Spleen (tissue), 11 donors: Measurements from ENCODE around the gene MAPK7. TPM values are rescaled to one million over a fixed set of nuclear protein-coding genes. Genes with fewer than 3 reads are reported as not detected.
A peak's percentile ranks its signal among the peaks of the same experiment; 100 is the strongest.

Source experiments
- DNase-seq: peaks from one replicate; pipeline ENCODE4 v3.0.0-alpha.2; 2020
- H3K27ac ChIP-seq, 8 donors: fragments of 200-600 bp; sonication (generic) in 7 of 8; 1 replicate in 4 of 8; 2 replicates in 4 of 8; pipeline versions ENCODE4 v1.5.0 to v1.8.0; 2016 to 2021; ENCODE audit warnings: inconsistent platforms in 4 of 8, mild to moderate bottlenecking in 4 of 8, moderate library complexity in 1 of 8
- H3K27me3 ChIP-seq, 7 donors: fragments of 200-600 bp; sonication (generic) in 6 of 7; replicated peaks in 1 of 7; 1 replicate in 4 of 7; 2 replicates in 3 of 7; pipeline versions ENCODE4 v1.5.0 to v1.8.0; 2016 to 2021; ENCODE audit warnings: inconsistent platforms in 3 of 7, mild to moderate bottlenecking in 1 of 7
- H3K36me3 ChIP-seq, 6 donors: fragments of 200-600 bp; sonication (generic) in 5 of 6; 1 replicate in 4 of 6; 2 replicates in 2 of 6; pipeline versions ENCODE4 v1.5.0 to v1.8.0; 2016 to 2021; ENCODE audit warnings: inconsistent platforms in 2 of 6
- H3K4me1 ChIP-seq, 6 donors: fragments of 200-600 bp; sonication (generic) in 5 of 6; 1 replicate in 3 of 6; 2 replicates in 3 of 6; pipeline versions ENCODE4 v1.5.0 to v1.8.0; 2016 to 2021; ENCODE audit warnings: inconsistent platforms in 3 of 6
- H3K4me3 ChIP-seq, 8 donors: fragments of 200-600 bp; sonication (generic) in 7 of 8; 1 replicate in 4 of 8; 2 replicates in 4 of 8; pipeline versions ENCODE4 v1.5.0 to v1.8.0; 2016 to 2021; ENCODE audit warnings: inconsistent platforms in 4 of 8, mild to moderate bottlenecking in 4 of 8, moderate library complexity in 2 of 8
- H3K9me3 ChIP-seq, 8 donors: fragments of 200-600 bp; sonication (generic) in 7 of 8; 1 replicate in 4 of 8; 2 replicates in 4 of 8; pipeline versions ENCODE4 v1.5.0 to v1.8.0; 2016 to 2021; ENCODE audit warnings: inconsistent platforms in 4 of 8
- CTCF ChIP-seq, 11 experiments: fragments of 200-600 bp in 7 of 11; fragments of 450-650 bp in 4 of 11; sonication (generic) in 4 of 11; IDR thresholded peaks in 8 of 11; conservative IDR thresholded peaks in 3 of 11; 1 replicate in 7 of 11; 2 replicates in 4 of 11; pipeline versions ENCODE4 v1.4.0 to v1.8.0; 2016 to 2021; ENCODE audit warnings: antibody characterized with exemption in 11 of 11, inconsistent platforms in 4 of 11, mild to moderate bottlenecking in 1 of 11
- POLR2A ChIP-seq, 3 donors: fragments of 450-650 bp; IDR thresholded peaks; one replicate each; pipeline ENCODE4 v1.5.1; 2017; ENCODE audit warnings: antibody characterized with exemption in 3 of 3, mild to moderate bottlenecking in 1 of 3
- POLR2AphosphoS5 ChIP-seq, 3 donors: sonication (generic); formaldehyde crosslinking; IDR thresholded peaks; one replicate each; pipeline ENCODE4 v1.5.1; 2017; ENCODE audit warnings: antibody characterized with exemption in 3 of 3
- WGBS, 5 donors: extraction: QIAGEN DNeasy Blood & Tissue Kit in 3 of 5; methylation state at CpG; one replicate each; pipeline versions ENCODE4 v1.1.5 to v1.1.7; 2013 to 2018; 5-methylcytosine and 5-hydroxymethylcytosine counted together
- intact Hi-C: fragments of 100-400 bp; cut with DNase I; formaldehyde crosslinking; loops from one replicate; pipeline ENCODE4 v1.15.0; 2023; ENCODE audit warnings: low total_unique reads
- polyA plus RNA-seq, 3 donors: library from polyadenylated mRNA; stranded (reverse); fragments of 200-250 nt; gene quantifications; one replicate each; pipeline ENCODE4 v1.2.1, GENCODE V29; 2013
- total RNA-seq, 7 donors: library from RNA; depleted of rRNA in 3 of 7; stranded (reverse); fragments of >200 nt in 3 of 7; fragmentation: NEBNext Ultra II Directional in 4 of 7; extraction: Animal tissue kit (Norgen Biotek cat#: 25700) in 4 of 7; gene quantifications; one replicate each; pipeline versions ENCODE4 v1.1.0 to v1.2.1, GENCODE V29; 2016 to 2021
- donor health status: healthy with polysubstance abuse.
- donor health status: DM: no; HTN: no; CAD: no; lungs with moderate emphysema.
- donor health status: DM: no; HTN: no; CAD: no.
- donor health status: Bipolar disorder and iron deficiency.
- donor health status: healthy.
- donor health status: DM: no; HTN: no; CAD: no.
- donor health status: DM: yes; HTN: yes; CAD: no.

The MAPK7 gene
- total and polyA plus RNA-seq, 10 donors = 5.7 to 56.2 (median 30.3) TPM

- intact Hi-C loops = no loop called here
- H3K27me3 ChIP-seq = no peaks in the 10 kb centered on the region
- H3K27ac ChIP-seq = peak overlapping the region in 2 of 8 donors; percentile 77 to 84
- H3K36me3 ChIP-seq = no peaks in the 10 kb centered on the region
- peaks cover 20 to 48% (median 40%) of the 10 kb centered on the region in 6 donors for H3K4me1 ChIP-seq
- no peaks in the 10 kb centered on the region for H3K9me3 ChIP-seq
- no peak for TF ChIP-seq POLR2A (IDR thresholded peaks at IDR 0.05)
- TF ChIP-seq POLR2AphosphoS5 (IDR thresholded peaks at IDR 0.05) = no peak
- TF ChIP-seq CTCF (IDR thresholded peaks at IDR 0.05 in 8 of 11, conservative IDR thresholded peaks at IDR 0.05 in 3 of 11) = no peak
- 88 to 93% (median 90%) methylated on average over 4 of the region's 4 CpGs for WGBS, 5 donors
- H3K4me3 ChIP-seq = no peak overlapping the region
- no peak for DNase-seq
Observed at GRCh38 chr17:19368229-19368628, 10.1 kb upstream of the MAPK7 start.

DNA sequence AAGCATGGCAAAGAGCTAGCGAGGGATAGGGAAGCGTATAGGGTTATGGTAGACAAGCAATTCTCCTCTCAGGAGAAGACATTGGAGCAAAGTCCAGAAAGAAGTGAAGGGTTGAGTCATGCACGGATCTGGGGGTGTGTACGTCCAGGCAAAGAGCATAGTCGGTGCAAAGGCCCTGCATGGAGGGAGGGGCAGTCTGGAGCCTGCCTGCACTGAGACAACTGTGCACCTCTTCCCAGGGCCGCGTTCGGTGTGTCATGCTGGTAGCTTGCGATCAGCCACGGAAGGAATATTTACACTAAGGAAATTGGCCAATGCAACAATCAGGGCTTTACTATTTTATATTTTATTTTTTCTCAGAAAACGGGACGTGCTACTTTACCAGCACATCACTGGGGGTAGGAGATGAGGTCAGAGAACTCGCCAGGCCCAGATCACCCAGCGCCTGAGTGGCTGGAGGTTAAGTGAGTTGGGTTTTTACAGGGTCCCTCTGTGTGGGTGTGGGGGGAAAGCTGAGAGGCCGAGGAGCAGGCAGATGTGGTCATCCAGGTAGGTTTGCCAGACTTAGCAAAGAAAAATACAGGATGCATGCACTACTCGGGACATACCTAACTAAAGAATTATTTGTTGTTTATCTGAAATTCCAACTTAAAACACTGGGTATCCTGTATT, 9.1 kb upstream of the MAPK7 start:
- WGBS, 5 donors = 89 to 95% (median 91%) methylated on average over 16 of the region's 16 CpGs
- no peak for DNase-seq
- no peaks in the 10 kb centered on the region for H3K27me3 ChIP-seq
- H3K4me1 ChIP-seq = peaks cover 20 to 53% (median 39%) of the 10 kb centered on the region in 6 donors
- no peaks in the 10 kb centered on the region for H3K9me3 ChIP-seq
- no peak for TF ChIP-seq POLR2A (IDR thresholded peaks at IDR 0.05)
- TF ChIP-seq CTCF (IDR thresholded peaks at IDR 0.05 in 8 of 11, conservative IDR thresholded peaks at IDR 0.05 in 3 of 11) = no peak
- TF ChIP-seq POLR2AphosphoS5 (IDR thresholded peaks at IDR 0.05) = no peak
- peak overlapping the region in 6 of 8 donors; percentile 13 to 84 (median 64) for H3K27ac ChIP-seq
- intact Hi-C loops = no loop called here
- no peak overlapping the region for H3K4me3 ChIP-seq
- H3K36me3 ChIP-seq = no peaks in the 10 kb centered on the region

GRCh38 chr17:19369846-19370492, 8.3 kb upstream of the MAPK7 start:
- Histone ChIP-seq H3K9me3 (no peaks in the 10 kb centered on the region), H3K27ac (peak overlapping the region in 7 of 8 donors; percentile 13 to 84 (median 63)), H3K27me3 (no peaks in the 10 kb centered on the region), H3K4me3 (peak overlapping the region in 1 of 8 donors; percentile 6), H3K36me3 (no peaks in the 10 kb centered on the region), H3K4me1 (peaks cover 20 to 53% (median 39%) of the 10 kb centered on the region in 6 donors)
- TF ChIP-seq POLR2A (IDR thresholded peaks at IDR 0.05) (no peak), POLR2AphosphoS5 (IDR thresholded peaks at IDR 0.05) (peak in 2 of 3 donors; percentile 41 to 78)
- 49 to 63% (median 53%) methylated on average over 12 of the region's 12 CpGs for WGBS, 5 donors
- peak; percentile 82 for DNase-seq
- intact Hi-C loops = no loop called here

DNA sequence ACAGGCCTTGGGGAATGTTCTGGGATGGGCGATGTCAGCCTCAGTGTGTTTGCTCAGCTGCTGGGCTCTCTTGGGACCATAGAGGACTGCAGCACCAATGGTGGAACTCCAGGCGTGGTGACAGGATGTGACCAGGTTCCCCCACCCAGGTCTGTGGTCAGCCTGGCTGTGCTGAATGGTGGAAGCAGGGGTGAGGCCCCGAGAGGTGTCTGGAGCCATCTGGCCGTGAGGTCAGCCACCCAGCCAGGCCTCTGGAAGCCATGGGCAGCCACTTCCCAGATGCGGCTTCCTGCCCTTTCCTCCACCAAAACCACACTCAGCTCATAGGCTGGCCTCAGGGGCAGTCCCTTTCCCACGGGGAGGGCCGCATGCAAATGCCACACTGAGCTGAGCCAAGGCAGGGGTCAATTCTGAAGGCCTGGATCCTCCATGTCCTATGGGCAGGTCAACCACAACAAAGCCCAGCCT, 7.8 kb upstream of the MAPK7 start:
- peak overlapping the region in 7 of 8 donors; percentile 13 to 84 (median 63) for H3K27ac ChIP-seq

More for the DNA sequence above, 7.8 kb upstream of the MAPK7 start:
- Histone ChIP-seq H3K4me3 (peak overlapping the region in 1 of 8 donors; percentile 6), H3K36me3 (no peaks in the 10 kb centered on the region), H3K27me3 (no peaks in the 10 kb centered on the region), H3K9me3 (no peaks in the 10 kb centered on the region), H3K4me1 (peaks cover 20 to 53% (median 39%) of the 10 kb centered on the region in 6 donors)
- TF ChIP-seq POLR2AphosphoS5 (IDR thresholded peaks at IDR 0.05) (peak; percentile 17 to 60 (median 55)), POLR2A (IDR thresholded peaks at IDR 0.05) (no peak)
- WGBS, 5 donors = 16 to 28% (median 18%) methylated on average over 4 to 7 of the region's 7 CpGs
- intact Hi-C loops = no loop called here
- DNase-seq = peak; percentile 86
